HepG2 (cell line): ENCODE results near the gene RAPGEF5. TPM values are rescaled to one million over a fixed set of nuclear protein-coding genes. Genes with fewer than 3 reads are reported as not detected.

Source experiments
- BCL6 ChIP-seq: IDR thresholded peaks from 2 replicates; pipeline ENCODE4 v1.6.1; 2016; ENCODE audit warnings: missing genetic modification reagents, missing compliant biosample characterization
- GFI1 ChIP-seq: sonication (generic); formaldehyde crosslinking; IDR thresholded peaks from 2 replicates; pipeline ENCODE4 v1.5.0; 2020; ENCODE audit warnings: missing genetic modification reagents, mild to moderate bottlenecking, borderline replicate concordance
- JUND ChIP-seq: sonication (generic); formaldehyde crosslinking; IDR thresholded peaks from 2 replicates; pipeline ENCODE4 v1.8.0; 2022; ENCODE audit warnings: mild to moderate bottlenecking, missing genetic modification reagents
- PATZ1 ChIP-seq: sonication (generic); formaldehyde crosslinking; IDR thresholded peaks from 2 replicates; pipeline ENCODE4 v1.4.0; 2020; ENCODE audit warnings: missing genetic modification reagents
- RELA ChIP-seq: sonication (generic); formaldehyde crosslinking; IDR thresholded peaks from 2 replicates; pipeline ENCODE4 v1.4.0; 2020; ENCODE audit warnings: missing genetic modification reagents
- SRSF4 ChIP-seq: fragments of 200-400 bp; formaldehyde crosslinking; IDR thresholded peaks from one replicate; pipeline ENCODE4 v1.6.1; 2018; ENCODE audit warnings: mild to moderate bottlenecking, low read depth, low read length, moderate library complexity; ENCODE audit not compliant: poor library complexity, severe bottlenecking
- TGIF2 ChIP-seq: IDR thresholded peaks from 2 replicates; pipeline ENCODE4 v1.6.1; 2016; ENCODE audit warnings: control low read depth, missing compliant biosample characterization
- ZNF317 ChIP-seq: sonication (generic); formaldehyde crosslinking; IDR thresholded peaks from 2 replicates; pipeline ENCODE4 v1.5.0; 2020; ENCODE audit warnings: mild to moderate bottlenecking, missing genetic modification reagents
- polyA plus RNA-seq, 8 experiments: library from polyadenylated mRNA; depleted of rRNA in 3 of 8; stranded (reverse) in 7 of 8; unstranded in 1 of 8; fragments of >200 nt; fragmentation: Illumina TruSeq in 4 of 8; extraction: Trizol in 4 of 8; gene quantifications; 2 replicates each; pipeline versions ENCODE4 v1.2.1 to v1.2.3, GENCODE V29; 2011 to 2016; ENCODE audit warnings: low read depth in 4 of 8, missing spikeins in 1 of 8, mixed read lengths in 1 of 8; ENCODE audit not compliant: insufficient read depth in 1 of 8
- total RNA-seq, 5 experiments: library from RNA; depleted of rRNA; stranded (reverse); fragments of >200 nt; fragmentation: Illumina TruSeq; extraction: Trizol; gene quantifications; 2 replicates each; pipeline ENCODE4 v1.2.3, GENCODE V29; 2016; ENCODE audit warnings: low read depth in 1 of 5
- TF ChIP-seq, protein P1 (sequence below), 2 experiments: sonication (generic) in 1 of 2; formaldehyde crosslinking in 1 of 2; IDR thresholded peaks; 2 replicates each; pipeline versions ENCODE4 v1.6.1 to v1.9.0; 2014 to 2022; ENCODE audit warnings: antibody characterized with exemption in 1 of 2, borderline replicate concordance in 1 of 2, inconsistent platforms in 1 of 2, low read depth in 1 of 2, missing genetic modification reagents in 1 of 2
- TF ChIP-seq, protein P2 (sequence below), 2 experiments: sonication (generic) in 1 of 2; formaldehyde crosslinking in 1 of 2; IDR thresholded peaks; 2 replicates each; pipeline versions ENCODE4 v1.4.0 to v1.6.1; 2016 to 2020; ENCODE audit warnings: borderline replicate concordance in 1 of 2, low read depth in 1 of 2, mild to moderate bottlenecking in 1 of 2, missing genetic modification reagents in 1 of 2

The RAPGEF5 gene
- total and polyA plus RNA-seq, 2 of the 13 experiments (the other 11 are each of a cell fraction or from before 2014, with no cell fraction given) = 17.1 to 23.4 TPM

DNA sequence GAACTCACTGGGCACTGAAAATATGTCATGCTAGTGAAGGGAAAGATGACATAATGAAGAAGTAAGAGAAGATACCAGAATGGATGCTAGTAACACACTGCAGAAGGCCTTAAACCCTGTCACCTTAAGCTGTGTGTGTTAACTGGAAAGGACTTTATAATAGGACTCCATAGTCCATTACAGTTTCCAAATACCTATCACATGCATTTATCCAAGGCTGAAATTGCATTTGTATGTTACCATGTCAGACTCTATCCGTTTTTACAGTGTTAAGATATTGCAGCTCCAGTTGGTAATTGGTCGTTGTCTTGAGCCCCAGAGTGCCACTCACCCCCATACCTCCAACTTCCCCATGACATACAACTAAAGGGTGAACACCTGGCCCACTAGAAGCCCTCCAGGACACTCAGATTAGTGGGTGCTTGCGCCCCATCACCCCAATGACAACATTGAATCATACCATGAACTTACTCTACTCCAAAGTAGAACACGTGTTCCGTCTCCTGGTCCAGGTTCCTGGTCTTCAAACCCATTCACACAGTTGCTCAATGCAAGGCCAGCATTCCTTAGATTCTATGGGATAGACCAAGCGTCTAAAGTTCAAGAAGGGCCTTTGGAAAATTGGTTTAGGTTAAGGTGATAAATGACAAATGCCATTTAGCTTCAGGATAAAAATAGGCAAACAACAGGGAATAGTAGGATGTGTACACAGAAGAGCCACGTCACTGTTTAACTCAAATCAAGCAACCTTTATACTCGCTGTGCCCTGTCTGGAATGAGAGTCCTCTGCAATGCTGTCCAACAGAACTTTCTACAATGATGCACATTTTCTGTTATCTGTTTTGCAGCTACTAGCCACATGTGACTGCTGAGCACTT is 2.1 kb upstream of the RAPGEF5 start (continued):
- TF ChIP-seq, protein P1, sequence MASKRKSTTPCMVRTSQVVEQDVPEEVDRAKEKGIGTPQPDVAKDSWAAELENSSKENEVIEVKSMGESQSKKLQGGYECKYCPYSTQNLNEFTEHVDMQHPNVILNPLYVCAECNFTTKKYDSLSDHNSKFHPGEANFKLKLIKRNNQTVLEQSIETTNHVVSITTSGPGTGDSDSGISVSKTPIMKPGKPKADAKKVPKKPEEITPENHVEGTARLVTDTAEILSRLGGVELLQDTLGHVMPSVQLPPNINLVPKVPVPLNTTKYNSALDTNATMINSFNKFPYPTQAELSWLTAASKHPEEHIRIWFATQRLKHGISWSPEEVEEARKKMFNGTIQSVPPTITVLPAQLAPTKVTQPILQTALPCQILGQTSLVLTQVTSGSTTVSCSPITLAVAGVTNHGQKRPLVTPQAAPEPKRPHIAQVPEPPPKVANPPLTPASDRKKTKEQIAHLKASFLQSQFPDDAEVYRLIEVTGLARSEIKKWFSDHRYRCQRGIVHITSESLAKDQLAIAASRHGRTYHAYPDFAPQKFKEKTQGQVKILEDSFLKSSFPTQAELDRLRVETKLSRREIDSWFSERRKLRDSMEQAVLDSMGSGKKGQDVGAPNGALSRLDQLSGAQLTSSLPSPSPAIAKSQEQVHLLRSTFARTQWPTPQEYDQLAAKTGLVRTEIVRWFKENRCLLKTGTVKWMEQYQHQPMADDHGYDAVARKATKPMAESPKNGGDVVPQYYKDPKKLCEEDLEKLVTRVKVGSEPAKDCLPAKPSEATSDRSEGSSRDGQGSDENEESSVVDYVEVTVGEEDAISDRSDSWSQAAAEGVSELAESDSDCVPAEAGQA (IDR thresholded peaks at IDR 0.05; ENCODE audit: low read depth) = no peak; the same call in 1 of the 2 replicates
- TF ChIP-seq, protein P1 (CRISPR knock-in tag; IDR thresholded peaks at IDR 0.05; ENCODE audit: borderline replicate concordance) = peak; percentile 30; the same call in 1 of the 2 replicates
- TF ChIP-seq JUND (CRISPR knock-in tag) (peak; percentile 69; the same call in 1 of the 2 replicates), TGIF2 (CRISPR knock-in tag) (peak; percentile 71), RELA (CRISPR knock-in tag) (no peak), SRSF4 (no peak), ZNF317 (CRISPR knock-in tag) (peak; percentile 76), BCL6 (CRISPR knock-in tag) (peak; percentile 75), GFI1 (CRISPR knock-in tag) (peak; percentile 84), PATZ1 (0 out of 2 replicates have a peak, but pooled peaks have one; percentile 31)
- TF ChIP-seq, protein P2, sequence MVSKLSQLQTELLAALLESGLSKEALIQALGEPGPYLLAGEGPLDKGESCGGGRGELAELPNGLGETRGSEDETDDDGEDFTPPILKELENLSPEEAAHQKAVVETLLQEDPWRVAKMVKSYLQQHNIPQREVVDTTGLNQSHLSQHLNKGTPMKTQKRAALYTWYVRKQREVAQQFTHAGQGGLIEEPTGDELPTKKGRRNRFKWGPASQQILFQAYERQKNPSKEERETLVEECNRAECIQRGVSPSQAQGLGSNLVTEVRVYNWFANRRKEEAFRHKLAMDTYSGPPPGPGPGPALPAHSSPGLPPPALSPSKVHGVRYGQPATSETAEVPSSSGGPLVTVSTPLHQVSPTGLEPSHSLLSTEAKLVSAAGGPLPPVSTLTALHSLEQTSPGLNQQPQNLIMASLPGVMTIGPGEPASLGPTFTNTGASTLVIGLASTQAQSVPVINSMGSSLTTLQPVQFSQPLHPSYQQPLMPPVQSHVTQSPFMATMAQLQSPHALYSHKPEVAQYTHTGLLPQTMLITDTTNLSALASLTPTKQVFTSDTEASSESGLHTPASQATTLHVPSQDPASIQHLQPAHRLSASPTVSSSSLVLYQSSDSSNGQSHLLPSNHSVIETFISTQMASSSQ (IDR thresholded peaks at IDR 0.05; ENCODE audit: low read depth) = peak; percentile 70; the same call in 1 of the 2 replicates
- TF ChIP-seq, protein P2 (CRISPR knock-in tag; IDR thresholded peaks at IDR 0.05; ENCODE audit: borderline replicate concordance) = peak; percentile 87; the same call in 1 of the 2 replicates
